Rectal smooth muscle tissue (tissue), 1 donor: ENCODE data around the gene PCBP4.
A peak's percentile ranks its signal among the peaks of the same experiment; 100 is the strongest.

Experiments used
- H3K27ac ChIP-seq: one replicate; pipeline ENCODE4 v1.7.0; 2013; ENCODE audit warnings: low read depth, low read length, inconsistent platforms
- H3K27me3 ChIP-seq: one replicate; pipeline ENCODE4 v1.7.0; 2013; ENCODE audit warnings: low read length; ENCODE audit not compliant: control insufficient read depth, insufficient read depth
- H3K36me3 ChIP-seq: one replicate; pipeline ENCODE4 v1.7.0; 2013; ENCODE audit warnings: low read length; ENCODE audit not compliant: control insufficient read depth, insufficient read depth
- H3K4me1 ChIP-seq: one replicate; pipeline ENCODE4 v1.7.0; 2013; ENCODE audit warnings: low read length; ENCODE audit not compliant: control insufficient read depth, insufficient read depth
- H3K4me3 ChIP-seq: one replicate; pipeline ENCODE4 v1.7.0; 2013; ENCODE audit warnings: low read length
- H3K9ac ChIP-seq: one replicate; pipeline ENCODE4 v1.7.0; 2013; ENCODE audit warnings: low read length

PCBP4 gene

DNA sequence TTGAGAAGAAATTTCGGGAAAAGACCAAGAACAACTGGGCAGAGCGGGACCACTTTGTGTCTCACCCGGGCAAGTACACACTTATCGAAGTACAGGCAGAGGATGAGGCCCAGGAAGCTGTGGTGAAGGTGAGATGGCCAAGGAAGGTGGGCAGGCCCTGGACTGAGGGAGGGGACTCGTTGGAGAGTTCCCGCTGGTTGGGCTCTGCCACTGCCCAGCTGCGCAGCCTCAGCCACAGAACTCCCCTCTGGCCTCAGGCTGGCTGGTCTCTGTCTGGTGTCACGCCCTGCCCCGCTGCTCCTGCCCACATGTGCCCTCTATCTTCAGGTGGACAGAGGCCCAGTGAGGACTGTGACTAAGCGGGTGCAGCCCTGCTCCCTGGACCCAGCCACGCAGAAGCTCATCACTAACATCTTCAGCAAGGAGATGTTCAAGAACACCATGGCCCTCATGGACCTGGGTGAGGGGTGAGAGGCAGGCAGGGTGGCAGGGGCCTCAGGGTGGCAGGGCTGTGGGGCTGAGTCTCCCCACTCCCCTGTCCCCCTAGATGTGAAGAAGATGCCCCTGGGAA lies 22.7 kb downstream of the PCBP4 start:
- no peak overlapping the region for H3K27ac ChIP-seq
- no peaks in the 10 kb centered on the region for H3K27me3 ChIP-seq
- H3K4me3 ChIP-seq: no peak overlapping the region
- peaks cover 15% of the 10 kb centered on the region for H3K4me1 ChIP-seq
- no peak overlapping the region for H3K9ac ChIP-seq
- no peaks in the 10 kb centered on the region for H3K36me3 ChIP-seq

GRCh38 chr3:51943451-51944391 lies 23.5 kb downstream of the PCBP4 start:
- H3K4me1 ChIP-seq: peaks cover 15% of the 10 kb centered on the region
- no peak overlapping the region for H3K27ac ChIP-seq
- peak overlapping the region; percentile 28 for H3K9ac ChIP-seq
- no peaks in the 10 kb centered on the region for H3K27me3 ChIP-seq
- H3K4me3 ChIP-seq: peak overlapping the region; percentile 74
- H3K36me3 ChIP-seq: no peaks in the 10 kb centered on the region

GRCh38 chr3:51942603-51943450 lies 24.4 kb downstream of the PCBP4 start:
- H3K9ac ChIP-seq: peak overlapping the region; percentile 97
- peaks cover 15% of the 10 kb centered on the region for H3K4me1 ChIP-seq
- no peaks in the 10 kb centered on the region for H3K27me3 ChIP-seq
- no peaks in the 10 kb centered on the region for H3K36me3 ChIP-seq
- H3K27ac ChIP-seq: peak overlapping the region; percentile 94
- peak overlapping the region; percentile 74 for H3K4me3 ChIP-seq

- peak within 1 kb of the TSS; percentile 94 for H3K27ac ChIP-seq
- peak within 1 kb of the TSS; percentile 97 for H3K9ac ChIP-seq
- H3K4me1 ChIP-seq: peaks cover 15% of the 10 kb centered on the region
- H3K4me3 ChIP-seq: peak within 1 kb of the TSS; percentile 74
- H3K27me3 ChIP-seq: no peaks in the 10 kb centered on the region
- peaks cover 8% of the 10 kb centered on the region for H3K36me3 ChIP-seq
Observed at GRCh38 chr3:51941798-51942602, 25.3 kb downstream of the PCBP4 start, which contains the start of the genes PARP3 and RRP9. Gene PARP3 (plus strand): TSS chr3:51942363. CDS start chr3:51943356, 993 bp downstream. Gene RRP9 (minus strand): TSS chr3:51941904. CDS start chr3:51941867, 37 bp downstream.

GRCh38 chr3:51941463-51941797 lies 25.8 kb downstream of the PCBP4 start:
- peaks cover 12% of the 10 kb centered on the region for H3K36me3 ChIP-seq
- H3K4me1 ChIP-seq: peaks cover 15% of the 10 kb centered on the region
- peak overlapping the region; percentile 32 for H3K9ac ChIP-seq
- peak overlapping the region; percentile 69 for H3K4me3 ChIP-seq
- H3K27ac ChIP-seq: no peak overlapping the region
- no peaks in the 10 kb centered on the region for H3K27me3 ChIP-seq

GRCh38 chr3:51940648-51941462 lies 26.4 kb downstream of the PCBP4 start:
- Histone ChIP-seq H3K27me3 (no peaks in the 10 kb centered on the region), H3K9ac (peak overlapping the region; percentile 32), H3K4me3 (peak overlapping the region; percentile 69), H3K4me1 (peaks cover 15% of the 10 kb centered on the region), H3K27ac (no peak overlapping the region), H3K36me3 (peaks cover 18% of the 10 kb centered on the region)

- H3K27me3 ChIP-seq: no peaks in the 10 kb centered on the region
- no peak overlapping the region for H3K9ac ChIP-seq
- H3K27ac ChIP-seq: no peak overlapping the region
- peaks cover 31% of the 10 kb centered on the region for H3K36me3 ChIP-seq
- H3K4me3 ChIP-seq: no peak overlapping the region
- peaks cover 15% of the 10 kb centered on the region for H3K4me1 ChIP-seq
Observed at GRCh38 chr3:51938780-51939425, 28.4 kb downstream of the PCBP4 start.

- Histone ChIP-seq H3K9ac (no peak overlapping the region), H3K36me3 (peaks cover 40% of the 10 kb centered on the region), H3K4me1 (peaks cover 11% of the 10 kb centered on the region)
Observed at GRCh38 chr3:51937611-51938450, 29.4 kb downstream of the PCBP4 start.

GRCh38 chr3:51937014-51937413 lies 30.2 kb downstream of the PCBP4 start:
- Histone ChIP-seq H3K9ac (no peak overlapping the region), H3K4me3 (no peak overlapping the region), H3K27me3 (no peaks in the 10 kb centered on the region), H3K36me3 (peaks cover 42% of the 10 kb centered on the region), H3K27ac (no peak overlapping the region), H3K4me1 (peaks cover 5% of the 10 kb centered on the region)

More at GRCh38 chr3:51937611-51938450, 29.4 kb downstream of the PCBP4 start:
- Histone ChIP-seq H3K4me3 (no peak overlapping the region), H3K27ac (no peak overlapping the region), H3K27me3 (no peaks in the 10 kb centered on the region)
